ENCODE data around the gene ZNF787.

Gene ZNF787

DNA sequence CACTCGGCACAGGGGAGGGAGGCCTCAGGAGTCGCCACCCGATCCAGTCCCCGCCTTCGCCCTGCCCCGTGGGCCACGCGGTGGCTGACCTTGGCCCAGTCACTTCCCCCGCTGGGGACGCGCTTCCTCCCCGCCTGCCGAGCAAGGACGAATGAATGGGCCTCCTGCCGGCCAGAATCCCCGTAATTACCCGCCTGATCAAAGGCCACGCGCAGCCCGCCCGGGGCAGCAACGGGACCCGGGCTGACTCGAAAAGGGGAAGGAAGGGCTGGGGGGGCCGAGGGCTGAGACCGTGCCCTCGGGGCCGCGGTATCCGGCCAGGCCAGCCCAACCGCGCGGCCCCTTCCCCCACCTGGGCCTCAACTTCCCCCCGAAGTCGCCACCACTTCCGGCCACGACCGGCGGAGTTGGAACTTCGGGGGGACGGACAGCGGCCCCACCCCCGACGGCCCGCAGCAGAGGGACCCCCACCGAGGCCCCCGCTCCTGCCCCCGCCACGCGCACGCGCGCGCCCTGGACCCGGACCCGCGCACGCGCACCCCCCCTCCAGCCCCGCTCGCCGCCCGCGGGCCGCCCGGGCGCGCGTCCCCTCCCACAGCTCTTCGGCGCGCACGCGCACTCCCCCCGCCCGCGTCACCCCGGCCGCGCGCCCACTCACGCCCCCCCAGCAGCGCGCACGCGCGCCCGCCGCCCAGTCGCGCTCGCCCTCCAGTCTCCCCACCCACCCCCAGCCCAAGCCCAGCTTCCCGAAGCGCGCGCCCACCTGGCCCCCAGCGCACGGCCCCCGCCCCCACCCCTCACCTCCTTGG is 520 bp downstream of the ZNF787 start:
- DNase-seq (ENCODE audit: low read depth in 1 of 2, low spot score in 1 of 2) = peak; percentile 86 to 88
- H3K27me3 ChIP-seq (ENCODE audit: insufficient read depth, poor library complexity, severe bottlenecking) = no peaks in the 10 kb centered on the region
- peak overlapping the region; percentile 94 for H3K27ac ChIP-seq (replicated peaks)
- H3K4me3 ChIP-seq (replicated peaks; ENCODE audit: insufficient read depth, low read length) = peak overlapping the region; percentile 70
- TF ChIP-seq, protein P1, sequence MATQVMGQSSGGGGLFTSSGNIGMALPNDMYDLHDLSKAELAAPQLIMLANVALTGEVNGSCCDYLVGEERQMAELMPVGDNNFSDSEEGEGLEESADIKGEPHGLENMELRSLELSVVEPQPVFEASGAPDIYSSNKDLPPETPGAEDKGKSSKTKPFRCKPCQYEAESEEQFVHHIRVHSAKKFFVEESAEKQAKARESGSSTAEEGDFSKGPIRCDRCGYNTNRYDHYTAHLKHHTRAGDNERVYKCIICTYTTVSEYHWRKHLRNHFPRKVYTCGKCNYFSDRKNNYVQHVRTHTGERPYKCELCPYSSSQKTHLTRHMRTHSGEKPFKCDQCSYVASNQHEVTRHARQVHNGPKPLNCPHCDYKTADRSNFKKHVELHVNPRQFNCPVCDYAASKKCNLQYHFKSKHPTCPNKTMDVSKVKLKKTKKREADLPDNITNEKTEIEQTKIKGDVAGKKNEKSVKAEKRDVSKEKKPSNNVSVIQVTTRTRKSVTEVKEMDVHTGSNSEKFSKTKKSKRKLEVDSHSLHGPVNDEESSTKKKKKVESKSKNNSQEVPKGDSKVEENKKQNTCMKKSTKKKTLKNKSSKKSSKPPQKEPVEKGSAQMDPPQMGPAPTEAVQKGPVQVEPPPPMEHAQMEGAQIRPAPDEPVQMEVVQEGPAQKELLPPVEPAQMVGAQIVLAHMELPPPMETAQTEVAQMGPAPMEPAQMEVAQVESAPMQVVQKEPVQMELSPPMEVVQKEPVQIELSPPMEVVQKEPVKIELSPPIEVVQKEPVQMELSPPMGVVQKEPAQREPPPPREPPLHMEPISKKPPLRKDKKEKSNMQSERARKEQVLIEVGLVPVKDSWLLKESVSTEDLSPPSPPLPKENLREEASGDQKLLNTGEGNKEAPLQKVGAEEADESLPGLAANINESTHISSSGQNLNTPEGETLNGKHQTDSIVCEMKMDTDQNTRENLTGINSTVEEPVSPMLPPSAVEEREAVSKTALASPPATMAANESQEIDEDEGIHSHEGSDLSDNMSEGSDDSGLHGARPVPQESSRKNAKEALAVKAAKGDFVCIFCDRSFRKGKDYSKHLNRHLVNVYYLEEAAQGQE (IDR thresholded peaks at IDR 0.05; ENCODE audit: insufficient replicate concordance, low read depth) = no peak
- TF ChIP-seq POLR2AphosphoS5 (IDR thresholded peaks at IDR 0.05; ENCODE audit: low read depth) = peak; percentile 83
- peak; percentile 73 for TF ChIP-seq SPI1 (IDR thresholded peaks at IDR 0.05; ENCODE audit: borderline replicate concordance, low read depth)
- 0 out of 2 replicates have a peak, but pooled peaks have one; percentile 54 for TF ChIP-seq GABPA (IDR thresholded peaks at IDR 0.05; ENCODE audit: low read depth)

DNA sequence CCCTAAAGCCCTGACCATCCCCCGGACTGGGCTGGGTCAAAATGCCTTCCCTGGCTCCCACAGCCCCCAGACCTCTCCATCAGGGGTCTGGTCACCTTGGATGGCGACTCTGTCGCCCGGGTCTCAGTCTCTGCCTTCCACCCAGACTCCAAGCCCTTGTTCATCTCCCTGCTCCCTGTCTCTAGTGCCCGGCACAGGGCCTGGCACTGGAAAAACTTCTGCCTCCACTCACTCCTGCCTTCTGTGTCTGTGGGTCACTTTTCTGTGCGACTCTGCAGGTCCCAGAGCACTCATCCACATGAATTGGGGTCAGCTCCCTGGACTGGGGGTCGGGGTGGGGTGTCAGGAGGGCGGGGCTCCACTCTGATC is 1.1 kb downstream of the ZNF787 start:
- peak overlapping the region; percentile 70 for H3K4me3 ChIP-seq (replicated peaks; ENCODE audit: insufficient read depth, low read length)
- no peaks in the 10 kb centered on the region for H3K27me3 ChIP-seq (ENCODE audit: insufficient read depth, poor library complexity, severe bottlenecking)
- no peak for DNase-seq (ENCODE audit: low read depth in 1 of 2, low spot score in 1 of 2)
- TF ChIP-seq POLR2AphosphoS5 (IDR thresholded peaks at IDR 0.05; ENCODE audit: low read depth) = no peak
- TF ChIP-seq, protein P1 (IDR thresholded peaks at IDR 0.05; ENCODE audit: insufficient replicate concordance, low read depth) = no peak
- no peak for TF ChIP-seq GABPA (IDR thresholded peaks at IDR 0.05; ENCODE audit: low read depth)
- TF ChIP-seq, protein P2, sequence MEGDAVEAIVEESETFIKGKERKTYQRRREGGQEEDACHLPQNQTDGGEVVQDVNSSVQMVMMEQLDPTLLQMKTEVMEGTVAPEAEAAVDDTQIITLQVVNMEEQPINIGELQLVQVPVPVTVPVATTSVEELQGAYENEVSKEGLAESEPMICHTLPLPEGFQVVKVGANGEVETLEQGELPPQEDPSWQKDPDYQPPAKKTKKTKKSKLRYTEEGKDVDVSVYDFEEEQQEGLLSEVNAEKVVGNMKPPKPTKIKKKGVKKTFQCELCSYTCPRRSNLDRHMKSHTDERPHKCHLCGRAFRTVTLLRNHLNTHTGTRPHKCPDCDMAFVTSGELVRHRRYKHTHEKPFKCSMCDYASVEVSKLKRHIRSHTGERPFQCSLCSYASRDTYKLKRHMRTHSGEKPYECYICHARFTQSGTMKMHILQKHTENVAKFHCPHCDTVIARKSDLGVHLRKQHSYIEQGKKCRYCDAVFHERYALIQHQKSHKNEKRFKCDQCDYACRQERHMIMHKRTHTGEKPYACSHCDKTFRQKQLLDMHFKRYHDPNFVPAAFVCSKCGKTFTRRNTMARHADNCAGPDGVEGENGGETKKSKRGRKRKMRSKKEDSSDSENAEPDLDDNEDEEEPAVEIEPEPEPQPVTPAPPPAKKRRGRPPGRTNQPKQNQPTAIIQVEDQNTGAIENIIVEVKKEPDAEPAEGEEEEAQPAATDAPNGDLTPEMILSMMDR (IDR thresholded peaks at IDR 0.05; ENCODE audit: insufficient read depth, low read length) = no peak
- TF ChIP-seq SPI1 (IDR thresholded peaks at IDR 0.05; ENCODE audit: borderline replicate concordance, low read depth) = no peak
- peak overlapping the region; percentile 94 for H3K27ac ChIP-seq (replicated peaks)

DNA sequence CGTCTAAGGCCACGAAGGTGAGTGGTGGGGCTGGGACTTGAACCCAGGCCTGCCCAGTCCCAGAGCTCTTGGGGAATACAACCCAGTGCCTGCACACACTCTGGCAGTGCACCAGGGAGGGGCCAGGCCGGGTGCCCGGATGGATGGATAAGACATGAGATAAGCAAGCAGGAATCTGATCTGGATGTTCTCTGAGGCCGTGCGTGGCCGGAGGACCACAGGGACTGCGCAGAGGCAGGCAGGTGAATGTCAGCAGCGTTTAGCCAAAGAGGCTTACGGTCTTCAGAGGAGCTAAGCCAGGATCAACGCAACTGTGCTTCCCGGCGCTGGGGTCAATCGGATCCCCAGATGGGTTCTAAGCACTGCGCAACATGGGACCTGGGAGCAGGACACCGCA is 1.5 kb downstream of the ZNF787 start:
- peak overlapping the region; percentile 94 for H3K27ac ChIP-seq (replicated peaks)
- peak in 1 of 2 experiments; percentile 20 for DNase-seq (ENCODE audit: low read depth in 1 of 2, low spot score in 1 of 2)
- TF ChIP-seq POLR2AphosphoS5 (IDR thresholded peaks at IDR 0.05; ENCODE audit: low read depth) (no peak), GABPA (IDR thresholded peaks at IDR 0.05; ENCODE audit: low read depth) (no peak), SPI1 (IDR thresholded peaks at IDR 0.05; ENCODE audit: borderline replicate concordance, low read depth) (no peak)
- TF ChIP-seq, protein P1 (IDR thresholded peaks at IDR 0.05; ENCODE audit: insufficient replicate concordance, low read depth) = no peak
- TF ChIP-seq, protein P2 (IDR thresholded peaks at IDR 0.05; ENCODE audit: insufficient read depth, low read length) = no peak
- peak overlapping the region; percentile 70 for H3K4me3 ChIP-seq (replicated peaks; ENCODE audit: insufficient read depth, low read length)
- no peaks in the 10 kb centered on the region for H3K27me3 ChIP-seq (ENCODE audit: insufficient read depth, poor library complexity, severe bottlenecking)
